ENCODE measurements around the gene USP11. TPM values are rescaled to one million over a fixed set of nuclear protein-coding genes. Genes with fewer than 3 reads are reported as not detected.

USP11 gene
- total RNA-seq, 1 donor from 2014 or later = 89.2 TPM

GRCh38 chrX:47293106-47293505 is 60.3 kb downstream of the USP11 start:
- TF ChIP-seq, protein P1, sequence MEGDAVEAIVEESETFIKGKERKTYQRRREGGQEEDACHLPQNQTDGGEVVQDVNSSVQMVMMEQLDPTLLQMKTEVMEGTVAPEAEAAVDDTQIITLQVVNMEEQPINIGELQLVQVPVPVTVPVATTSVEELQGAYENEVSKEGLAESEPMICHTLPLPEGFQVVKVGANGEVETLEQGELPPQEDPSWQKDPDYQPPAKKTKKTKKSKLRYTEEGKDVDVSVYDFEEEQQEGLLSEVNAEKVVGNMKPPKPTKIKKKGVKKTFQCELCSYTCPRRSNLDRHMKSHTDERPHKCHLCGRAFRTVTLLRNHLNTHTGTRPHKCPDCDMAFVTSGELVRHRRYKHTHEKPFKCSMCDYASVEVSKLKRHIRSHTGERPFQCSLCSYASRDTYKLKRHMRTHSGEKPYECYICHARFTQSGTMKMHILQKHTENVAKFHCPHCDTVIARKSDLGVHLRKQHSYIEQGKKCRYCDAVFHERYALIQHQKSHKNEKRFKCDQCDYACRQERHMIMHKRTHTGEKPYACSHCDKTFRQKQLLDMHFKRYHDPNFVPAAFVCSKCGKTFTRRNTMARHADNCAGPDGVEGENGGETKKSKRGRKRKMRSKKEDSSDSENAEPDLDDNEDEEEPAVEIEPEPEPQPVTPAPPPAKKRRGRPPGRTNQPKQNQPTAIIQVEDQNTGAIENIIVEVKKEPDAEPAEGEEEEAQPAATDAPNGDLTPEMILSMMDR (IDR thresholded peaks at IDR 0.05) = no peak
- ChIA-PET POLR2A (no interaction called here), CTCF (no interaction called here)
- no peak for DNase-seq
- Mint-ChIP-seq H3K27ac (no peak overlapping the region), H3K9me3 (no peaks in the 10 kb centered on the region), H3K4me1 (no peaks in the 10 kb centered on the region), H3K27me3 (peaks cover 3% of the 10 kb centered on the region), H3K4me3 (no peak overlapping the region), H3K36me3 (ENCODE audit: low read depth) (no peaks in the 10 kb centered on the region)
- intact Hi-C loops (cut with micrococcal nuclease) = no loop called here
- ATAC-seq (ENCODE audit: low read depth) = no peak

DNA sequence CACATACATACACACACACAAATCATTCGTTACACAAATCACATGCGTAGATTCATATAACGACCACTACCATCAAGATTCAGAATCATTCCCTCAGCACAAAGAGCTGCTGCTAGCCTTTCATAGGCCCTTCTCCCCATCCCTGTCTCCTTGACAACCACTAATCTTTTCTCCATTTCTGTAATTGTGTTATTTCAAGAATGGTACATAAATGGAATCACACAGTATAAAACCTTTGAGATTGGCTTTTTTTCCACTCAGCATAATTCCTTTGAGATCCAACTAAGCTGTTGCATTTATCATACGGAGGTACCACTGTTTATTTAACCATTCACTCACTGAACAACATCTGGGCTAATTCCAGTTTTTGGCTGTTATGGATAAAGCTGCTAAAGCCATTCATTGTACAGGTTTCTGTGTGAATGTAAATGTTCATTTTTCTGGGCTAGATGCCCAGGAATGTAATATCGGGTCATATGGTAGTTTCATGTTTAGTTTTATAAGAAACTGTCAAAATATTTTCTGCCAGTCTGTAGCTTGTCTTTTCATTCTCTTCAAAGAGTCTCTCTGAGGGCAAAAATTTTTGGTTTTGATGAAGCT is 64.1 kb downstream of the USP11 start:
- TF ChIP-seq, protein P1 (IDR thresholded peaks at IDR 0.05) = no peak
- no peak for ATAC-seq (ENCODE audit: low read depth)
- CTCF ChIA-PET = no interaction called here
- H3K27me3 Mint-ChIP-seq = peaks cover 3% of the 10 kb centered on the region
- POLR2A ChIA-PET = no interaction called here
- H3K4me1 Mint-ChIP-seq = no peaks in the 10 kb centered on the region
- no peaks in the 10 kb centered on the region for H3K9me3 Mint-ChIP-seq
- no peak overlapping the region for H3K27ac Mint-ChIP-seq
- intact Hi-C loops (cut with micrococcal nuclease) = no loop called here
- H3K36me3 Mint-ChIP-seq (ENCODE audit: low read depth) = no peaks in the 10 kb centered on the region
- no peak for DNase-seq
- H3K4me3 Mint-ChIP-seq = no peak overlapping the region

GRCh38 chrX:47297874-47298273 is 65.1 kb downstream of the USP11 start:
- ChIA-PET CTCF (no interaction called here), POLR2A (no interaction called here)
- H3K4me3 Mint-ChIP-seq = no peak overlapping the region
- ATAC-seq (ENCODE audit: low read depth) (no peak), DNase-seq (no peak)
- H3K4me1 Mint-ChIP-seq = no peaks in the 10 kb centered on the region
- intact Hi-C loops (cut with micrococcal nuclease) = no loop called here
- H3K9me3 Mint-ChIP-seq = no peaks in the 10 kb centered on the region
- no peak overlapping the region for H3K27ac Mint-ChIP-seq
- no peaks in the 10 kb centered on the region for H3K27me3 Mint-ChIP-seq
- TF ChIP-seq, protein P1 (IDR thresholded peaks at IDR 0.05) = no peak
- no peaks in the 10 kb centered on the region for H3K36me3 Mint-ChIP-seq (ENCODE audit: low read depth)

Other genes with a start within 250 kb of the USP11 start
- 0.24 and 0.27 TPM in 2 replicates for gene RGN, start 154.6 kb upstream of the USP11 start, total RNA-seq
- 73.3 and 88.0 TPM in 2 replicates for gene NDUFB11, start 88.3 kb upstream of the USP11 start, total RNA-seq
- gene RBM10, start 87.8 kb upstream of the USP11 start, total RNA-seq = 54.9 and 55.6 TPM in 2 replicates
- gene UBA1, start 39.2 kb upstream of the USP11 start, total RNA-seq = 229 and 235 TPM in 2 replicates
- gene CDK16, start 14.3 kb upstream of the USP11 start, total RNA-seq = 45.0 and 49.0 TPM in 2 replicates
- gene ZNF157, start 137.6 kb downstream of the USP11 start, total RNA-seq = 1.2 and 1.8 TPM in 2 replicates

Data from activated B cell treated with CpG ODN at 0.5 μM for 24 hours (primary cell).